Measurements from ENCODE around the gene MFAP1.
A peak's percentile ranks its signal among the peaks of the same experiment; 100 is the strongest.

The MFAP1 gene

GRCh38 chr15:43824302-43825246 lies at the start of gene MFAP1:
MFAP1 (minus strand) TSS chr15:43824690; CDS start chr15:43824569, 121 bp downstream.
- CTCF ChIA-PET: no interaction called here
- no peak for TF ChIP-seq FOXM1 (IDR thresholded peaks at IDR 0.05; ENCODE audit: borderline replicate concordance)
- no peak for TF ChIP-seq LEF1 (IDR thresholded peaks at IDR 0.05; ENCODE audit: borderline replicate concordance)
- 0 out of 2 replicates have a peak, but pooled peaks have one; percentile 42 for TF ChIP-seq ELF4 (IDR thresholded peaks at IDR 0.05)
- TF ChIP-seq PKNOX1 (IDR thresholded peaks at IDR 0.05): no peak
- TF ChIP-seq SUZ12 (IDR thresholded peaks at IDR 0.05): no peak
- TF ChIP-seq ZNF384 (IDR thresholded peaks at IDR 0.05): 0 out of 2 replicates have a peak, but pooled peaks have one; percentile 46
- no peak for TF ChIP-seq FOXA1 (IDR thresholded peaks at IDR 0.05)
- TF ChIP-seq TARDBP (IDR thresholded peaks at IDR 0.05): no peak
- no peak for TF ChIP-seq BHLHE40 (IDR thresholded peaks at IDR 0.05; ENCODE audit: borderline replicate concordance)
- no peak for TF ChIP-seq HDGF (IDR thresholded peaks at IDR 0.05; ENCODE audit: borderline replicate concordance)
- no peak for TF ChIP-seq CTBP1 (IDR thresholded peaks at IDR 0.05; ENCODE audit: borderline replicate concordance)
- no peak for TF ChIP-seq ARNT (IDR thresholded peaks at IDR 0.05)
- TF ChIP-seq SP1 (IDR thresholded peaks at IDR 0.05): no peak
- no peak for TF ChIP-seq NFRKB (IDR thresholded peaks at IDR 0.05)
- peak; percentile 99 for TF ChIP-seq L3MBTL2 (conservative IDR thresholded peaks at IDR 0.05)
- no peak for TF ChIP-seq FOXK2 (IDR thresholded peaks at IDR 0.05)
- POLR2A ChIA-PET: interaction anchor here (0.6 to 2.0 kb wide), 15 partner anchors 12 to 713 kb away, joined by 3 to 25 read pairs (median 4); partner anchors contain the start of genes ELL3, HYPK, SERF2 and SERINC4
- peak; percentile 83 for DNase-seq (ENCODE audit: extremely low spot score)

- ChIA-PET POLR2A (no interaction called here), CTCF (no interaction called here)
- DNase-seq (ENCODE audit: extremely low spot score): no peak
- TF ChIP-seq CTBP1 (IDR thresholded peaks at IDR 0.05; ENCODE audit: borderline replicate concordance) (no peak), NFRKB (IDR thresholded peaks at IDR 0.05) (no peak), ZNF384 (IDR thresholded peaks at IDR 0.05) (no peak)
These were observed 49.2 kb upstream of the MFAP1 start for GRCh38 chr15:43873651-43874050.

- CTCF ChIA-PET: no interaction called here
- POLR2A ChIA-PET: no interaction called here
These were observed 48.0 kb upstream of the MFAP1 start for GRCh38 chr15:43872416-43873020.

GRCh38 chr15:43871835-43872234 lies 47.3 kb upstream of the MFAP1 start:
- TF ChIP-seq NFRKB (IDR thresholded peaks at IDR 0.05) (no peak), ELF4 (IDR thresholded peaks at IDR 0.05) (no peak), FOXA1 (IDR thresholded peaks at IDR 0.05) (no peak), ZNF384 (IDR thresholded peaks at IDR 0.05) (no peak), SP1 (IDR thresholded peaks at IDR 0.05) (no peak), TARDBP (IDR thresholded peaks at IDR 0.05) (no peak), HDGF (IDR thresholded peaks at IDR 0.05; ENCODE audit: borderline replicate concordance) (no peak), FOXK2 (IDR thresholded peaks at IDR 0.05) (no peak), PKNOX1 (IDR thresholded peaks at IDR 0.05) (no peak), SUZ12 (IDR thresholded peaks at IDR 0.05) (no peak), CTBP1 (IDR thresholded peaks at IDR 0.05; ENCODE audit: borderline replicate concordance) (no peak), ARNT (IDR thresholded peaks at IDR 0.05) (no peak), LEF1 (IDR thresholded peaks at IDR 0.05; ENCODE audit: borderline replicate concordance) (no peak), L3MBTL2 (conservative IDR thresholded peaks at IDR 0.05) (no peak), FOXM1 (IDR thresholded peaks at IDR 0.05; ENCODE audit: borderline replicate concordance) (no peak), BHLHE40 (IDR thresholded peaks at IDR 0.05; ENCODE audit: borderline replicate concordance) (no peak)
- DNase-seq (ENCODE audit: extremely low spot score): no peak
- CTCF ChIA-PET: no interaction called here
- POLR2A ChIA-PET: no interaction called here

More at GRCh38 chr15:43872416-43873020, 48.0 kb upstream of the MFAP1 start:
- DNase-seq (ENCODE audit: extremely low spot score): peak; percentile 56
- TF ChIP-seq NFRKB (IDR thresholded peaks at IDR 0.05): no peak
- TF ChIP-seq LEF1 (IDR thresholded peaks at IDR 0.05; ENCODE audit: borderline replicate concordance): no peak
- TF ChIP-seq CTBP1 (IDR thresholded peaks at IDR 0.05; ENCODE audit: borderline replicate concordance): no peak
- no peak for TF ChIP-seq FOXK2 (IDR thresholded peaks at IDR 0.05)
- no peak for TF ChIP-seq ARNT (IDR thresholded peaks at IDR 0.05)
- TF ChIP-seq HDGF (IDR thresholded peaks at IDR 0.05; ENCODE audit: borderline replicate concordance): no peak
- TF ChIP-seq FOXM1 (IDR thresholded peaks at IDR 0.05; ENCODE audit: borderline replicate concordance): no peak
- no peak for TF ChIP-seq L3MBTL2 (conservative IDR thresholded peaks at IDR 0.05)
- TF ChIP-seq BHLHE40 (IDR thresholded peaks at IDR 0.05; ENCODE audit: borderline replicate concordance): no peak
- no peak for TF ChIP-seq SUZ12 (IDR thresholded peaks at IDR 0.05)

- no peak for DNase-seq (ENCODE audit: extremely low spot score)
- CTCF ChIA-PET: interaction anchor here (0.6 kb wide), 1 partner anchor 56 kb away, joined by 3 read pairs; no protein-coding TSS in a partner anchor
- POLR2A ChIA-PET: no interaction called here
- TF ChIP-seq FOXK2 (IDR thresholded peaks at IDR 0.05): no peak
- TF ChIP-seq SUZ12 (IDR thresholded peaks at IDR 0.05): no peak
- no peak for TF ChIP-seq LEF1 (IDR thresholded peaks at IDR 0.05; ENCODE audit: borderline replicate concordance)
- TF ChIP-seq SP1 (IDR thresholded peaks at IDR 0.05): no peak
- TF ChIP-seq PKNOX1 (IDR thresholded peaks at IDR 0.05): no peak
- no peak for TF ChIP-seq FOXA1 (IDR thresholded peaks at IDR 0.05)
- TF ChIP-seq ZNF384 (IDR thresholded peaks at IDR 0.05): no peak
- TF ChIP-seq BHLHE40 (IDR thresholded peaks at IDR 0.05; ENCODE audit: borderline replicate concordance): no peak
- TF ChIP-seq CTBP1 (IDR thresholded peaks at IDR 0.05; ENCODE audit: borderline replicate concordance): no peak
These were observed 43.9 kb upstream of the MFAP1 start for GRCh38 chr15:43868406-43868805.

Data from HEK293T (cell line).